H9 (cell line): Measurements from ENCODE around the gene SNRPD3. TPM values are rescaled to one million over a fixed set of nuclear protein-coding genes. Genes with fewer than 3 reads are reported as not detected.

ENCODE experiments used
- DNase-seq: peaks from one replicate; pipeline ENCODE4 v3.0.0-alpha.2; 2017
- H2AFZ ChIP-seq: one replicate; pipeline ENCODE4 v1.6.1; 2013; ENCODE audit warnings: mild to moderate bottlenecking, low read length, control low read depth, moderate library complexity
- H2AK5ac ChIP-seq: 2 replicates; pipeline ENCODE4 v1.6.1; 2013; ENCODE audit warnings: low read length, control low read depth, mixed read lengths; ENCODE audit not compliant: insufficient read length
- H2BK120ac ChIP-seq: one replicate; pipeline ENCODE4 v1.6.1; 2013; ENCODE audit warnings: low read depth, mild to moderate bottlenecking, low read length, control low read depth, inconsistent platforms; ENCODE audit not compliant: poor library complexity, severe bottlenecking
- H2BK12ac ChIP-seq: 2 replicates; pipeline ENCODE4 v1.6.1; 2013; ENCODE audit warnings: low read length, control low read depth, mixed read lengths, low read depth; ENCODE audit not compliant: insufficient read length
- H2BK15ac ChIP-seq: 2 replicates; pipeline ENCODE4 v1.6.1; 2013; ENCODE audit warnings: low read depth, low read length, control low read depth
- H2BK20ac ChIP-seq: one replicate; pipeline ENCODE4 v1.6.1; 2013; ENCODE audit warnings: low read depth, mild to moderate bottlenecking, low read length, control low read depth, inconsistent platforms; ENCODE audit not compliant: poor library complexity, severe bottlenecking
- H2BK5ac ChIP-seq: 2 replicates; pipeline ENCODE4 v1.6.1; 2013; ENCODE audit warnings: low read length, control low read depth, mixed read lengths; ENCODE audit not compliant: insufficient read length
- H3K14ac ChIP-seq: 2 replicates; pipeline ENCODE4 v1.6.1; 2013; ENCODE audit warnings: low read length, control low read depth; ENCODE audit not compliant: insufficient read depth
- H3K18ac ChIP-seq: 2 replicates; pipeline ENCODE4 v1.6.1; 2013; ENCODE audit warnings: low read depth, mild to moderate bottlenecking, mixed read lengths, low read length, control low read depth; ENCODE audit not compliant: insufficient read length
- H3K23ac ChIP-seq: 2 replicates; pipeline ENCODE4 v1.6.1; 2013; ENCODE audit warnings: low read length, control low read depth, mixed read lengths, low read depth; ENCODE audit not compliant: insufficient read length
- H3K23me2 ChIP-seq: 2 replicates; pipeline ENCODE4 v1.6.1; 2013; ENCODE audit warnings: low read depth, mild to moderate bottlenecking, mixed read lengths, low read length, control low read depth; ENCODE audit not compliant: insufficient read length, poor library complexity, severe bottlenecking
- H3K27ac ChIP-seq: 2 replicates; pipeline ENCODE4 v1.5.1; 2013; ENCODE audit warnings: low read length, control low read depth, mixed read lengths, low read depth; ENCODE audit not compliant: insufficient read length
- H3K27me3 ChIP-seq: 2 replicates; pipeline ENCODE4 v1.6.1; 2013; ENCODE audit warnings: low read length, control low read depth, inconsistent platforms; ENCODE audit not compliant: insufficient read depth
- H3K4ac ChIP-seq: 2 replicates; pipeline ENCODE4 v1.6.1; 2013; ENCODE audit warnings: low read depth, mild to moderate bottlenecking, control low read depth, inconsistent platforms, low read length, moderate library complexity
- H3K4me1 ChIP-seq: 2 replicates; pipeline ENCODE4 v1.6.1; 2013; ENCODE audit warnings: low read length, control low read depth, inconsistent platforms; ENCODE audit not compliant: insufficient read depth
- H3K4me2 ChIP-seq: 2 replicates; pipeline ENCODE4 v1.6.1; 2013; ENCODE audit warnings: low read length, control low read depth, mixed read lengths; ENCODE audit not compliant: insufficient read length, insufficient read depth
- H3K56ac ChIP-seq: 2 replicates; pipeline ENCODE4 v1.6.1; 2013; ENCODE audit warnings: low read depth, mild to moderate bottlenecking, mixed read lengths, low read length, control low read depth; ENCODE audit not compliant: insufficient read length
- H3K79me1 ChIP-seq: 2 replicates; pipeline ENCODE4 v1.6.1; 2013; ENCODE audit warnings: low read depth, mild to moderate bottlenecking, moderate library complexity, low read length, control low read depth, inconsistent platforms; ENCODE audit not compliant: insufficient read depth, poor library complexity, severe bottlenecking
- H3K79me2 ChIP-seq: 2 replicates; pipeline ENCODE4 v1.6.1; 2013; ENCODE audit warnings: low read length, control low read depth, inconsistent platforms; ENCODE audit not compliant: insufficient read depth
- H3K9ac ChIP-seq: 2 replicates; pipeline ENCODE4 v1.6.1; 2013; ENCODE audit warnings: low read length, control low read depth, mixed read lengths; ENCODE audit not compliant: insufficient read length; ENCODE audit errors: extremely low read depth
- H3K9me3 ChIP-seq: one replicate; pipeline ENCODE4 v1.6.1; 2013; ENCODE audit warnings: low read depth, low read length, inconsistent platforms; ENCODE audit not compliant: control insufficient read depth
- H3T11ph ChIP-seq: one replicate; pipeline ENCODE4 v1.6.1; 2013; ENCODE audit warnings: mild to moderate bottlenecking, low read length, control low read depth, inconsistent platforms
- H4K20me1 ChIP-seq: one replicate; pipeline ENCODE4 v1.6.1; 2013; ENCODE audit not compliant: control insufficient read depth, insufficient read length, insufficient read depth
- H4K5ac ChIP-seq: 2 replicates; pipeline ENCODE4 v1.6.1; 2013; ENCODE audit warnings: low read depth, mild to moderate bottlenecking, mixed read lengths, low read length, control low read depth; ENCODE audit not compliant: insufficient read length
- H4K8ac ChIP-seq: replicated peaks from 2 replicates; pipeline ENCODE4 v1.6.1; 2013; ENCODE audit warnings: low read length, control low read depth, mixed read lengths, low read depth; ENCODE audit not compliant: insufficient read length
- H4K91ac ChIP-seq: 2 replicates; pipeline ENCODE4 v1.6.1; 2013; ENCODE audit warnings: low read depth, mild to moderate bottlenecking, moderate library complexity, mixed read lengths, low read length, control low read depth; ENCODE audit not compliant: insufficient read length
- H3K27ac Mint-ChIP-seq, 3 experiments: 2 replicates in 2 of 3; 3 replicates in 1 of 3; pipeline ENCODE4 v1.8.0; 2020 to 2021; ENCODE audit warnings: mixed read lengths in 3 of 3, mild to moderate bottlenecking in 1 of 3, moderate library complexity in 1 of 3
- H3K27me3 Mint-ChIP-seq: 2 replicates; pipeline ENCODE4 v1.8.0; 2021; ENCODE audit warnings: low read depth, mild to moderate bottlenecking, moderate library complexity, mixed read lengths
- H3K36me3 Mint-ChIP-seq, 3 experiments: 2 replicates in 2 of 3; 3 replicates in 1 of 3; pipeline ENCODE4 v1.8.0; 2020 to 2021; ENCODE audit warnings: low read depth in 3 of 3, mixed read lengths in 3 of 3; ENCODE audit not compliant: insufficient read depth in 1 of 3
- H3K4me1 Mint-ChIP-seq, 2 experiments: 2 replicates each; pipeline ENCODE4 v1.8.0; 2020; ENCODE audit warnings: mixed read lengths in 2 of 2
- H3K4me3 Mint-ChIP-seq, 2 experiments: 2 replicates in 1 of 2; 3 replicates in 1 of 2; pipeline ENCODE4 v1.8.0; 2020 to 2021; ENCODE audit warnings: mild to moderate bottlenecking in 2 of 2, mixed read lengths in 2 of 2, moderate library complexity in 1 of 2
- H3K9me3 Mint-ChIP-seq, 2 experiments: 2 replicates in 1 of 2; 3 replicates in 1 of 2; pipeline ENCODE4 v1.8.0; 2020; ENCODE audit warnings: mild to moderate bottlenecking in 2 of 2, mixed read lengths in 2 of 2, moderate library complexity in 1 of 2
- WGBS: extraction: QIAGEN DNeasy Blood & Tissue Kit; methylation state at CpG from one replicate; pipeline ENCODE4 v1.1.7; 2013; ENCODE audit warnings: missing lambda C conversion rate, low lambda C conversion rate, mixed read lengths; ENCODE audit not compliant: insufficient read length; ENCODE audit errors: extremely low coverage; 5-methylcytosine and 5-hydroxymethylcytosine counted together
- total RNA-seq: library from RNA; stranded (reverse); gene quantifications from 2 replicates; pipeline ENCODE4 v1.2.1, GENCODE V29; 2021
- TF ChIP-seq, protein P1 (sequence below): fragments of 200-600 bp; sonication (generic); conservative IDR thresholded peaks from 3 replicates; pipeline ENCODE4 v1.8.0; 2021; ENCODE audit warnings: antibody characterized with exemption, mild to moderate bottlenecking

The SNRPD3 gene
- total RNA-seq, 1 experiment from 2014 or later, result 212 TPM

DNA sequence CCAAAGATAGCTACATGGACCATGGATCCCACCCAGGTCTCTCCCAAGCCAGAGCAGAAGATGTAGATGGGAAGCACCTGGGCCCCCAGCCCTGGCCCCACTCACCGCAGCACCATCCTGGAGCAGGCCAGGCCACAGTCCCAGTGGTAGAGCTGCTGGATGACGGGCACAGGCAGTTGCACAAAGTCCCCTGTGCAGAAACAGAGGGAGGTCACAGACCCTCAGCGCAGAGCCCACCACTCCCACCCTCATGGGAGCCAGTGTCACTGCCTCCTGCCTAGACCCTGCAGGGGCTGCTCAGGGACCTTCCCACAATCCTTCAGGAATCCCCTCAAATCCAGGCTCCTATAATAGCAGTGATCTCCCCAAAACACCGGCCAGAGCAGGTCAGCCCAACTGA is 7.0 kb upstream of the SNRPD3 start:
- Histone ChIP-seq H3K23ac (no peak overlapping the region), H2AK5ac (no peak overlapping the region), H3K27ac (no peak overlapping the region), H2BK120ac (no peak overlapping the region), H3K27me3 (no peaks in the 10 kb centered on the region), H2BK15ac (no peak overlapping the region), H3K56ac (no peak overlapping the region), H2AFZ (no peak overlapping the region), H3T11ph (no peak overlapping the region), H3K9ac (no peak overlapping the region), H3K4ac (no peak overlapping the region), H3K14ac (no peak overlapping the region), H3K79me1 (peaks cover 7% of the 10 kb centered on the region), H4K20me1 (no peaks in the 10 kb centered on the region), H4K91ac (no peak overlapping the region), H4K5ac (no peak overlapping the region), H2BK5ac (no peak overlapping the region), H3K4me1 (no peaks in the 10 kb centered on the region), H3K9me3 (no peaks in the 10 kb centered on the region), H4K8ac (no peak overlapping the region), H2BK12ac (no peak overlapping the region), H3K79me2 (peaks cover 8% of the 10 kb centered on the region; the same call in 1 of the 2 replicates), H2BK20ac (no peak overlapping the region), H3K23me2 (no peaks in the 10 kb centered on the region), H3K4me2 (no peak overlapping the region), H3K18ac (no peak overlapping the region)
- H3K27ac Mint-ChIP-seq, result peak overlapping the region in 2 of 3 experiments; percentile 70 to 81; a peak in 2 of 7 replicates
- H3K27me3 Mint-ChIP-seq, result no peaks in the 10 kb centered on the region
- peak overlapping the region in 1 of 2 experiments; percentile 40; a peak in 1 of 5 replicates for H3K4me3 Mint-ChIP-seq
- peaks cover 8 to 46% (median 46%) of the 10 kb centered on the region in 3 experiments; a peak in 6 of 7 replicates for H3K36me3 Mint-ChIP-seq
- H3K9me3 Mint-ChIP-seq, result no peaks in the 10 kb centered on the region
- peaks cover 13 to 14% of the 10 kb centered on the region in 2 experiments for H3K4me1 Mint-ChIP-seq
- no CpG with 5 or more reads among the region's 4 CpGs for WGBS
- DNase-seq, result no peak
- TF ChIP-seq, protein P1, sequence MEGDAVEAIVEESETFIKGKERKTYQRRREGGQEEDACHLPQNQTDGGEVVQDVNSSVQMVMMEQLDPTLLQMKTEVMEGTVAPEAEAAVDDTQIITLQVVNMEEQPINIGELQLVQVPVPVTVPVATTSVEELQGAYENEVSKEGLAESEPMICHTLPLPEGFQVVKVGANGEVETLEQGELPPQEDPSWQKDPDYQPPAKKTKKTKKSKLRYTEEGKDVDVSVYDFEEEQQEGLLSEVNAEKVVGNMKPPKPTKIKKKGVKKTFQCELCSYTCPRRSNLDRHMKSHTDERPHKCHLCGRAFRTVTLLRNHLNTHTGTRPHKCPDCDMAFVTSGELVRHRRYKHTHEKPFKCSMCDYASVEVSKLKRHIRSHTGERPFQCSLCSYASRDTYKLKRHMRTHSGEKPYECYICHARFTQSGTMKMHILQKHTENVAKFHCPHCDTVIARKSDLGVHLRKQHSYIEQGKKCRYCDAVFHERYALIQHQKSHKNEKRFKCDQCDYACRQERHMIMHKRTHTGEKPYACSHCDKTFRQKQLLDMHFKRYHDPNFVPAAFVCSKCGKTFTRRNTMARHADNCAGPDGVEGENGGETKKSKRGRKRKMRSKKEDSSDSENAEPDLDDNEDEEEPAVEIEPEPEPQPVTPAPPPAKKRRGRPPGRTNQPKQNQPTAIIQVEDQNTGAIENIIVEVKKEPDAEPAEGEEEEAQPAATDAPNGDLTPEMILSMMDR, result no peak
